G401 (cell line): ENCODE data around the gene CBL. TPM values are rescaled to one million over a fixed set of nuclear protein-coding genes. Genes with fewer than 3 reads are reported as not detected.
A peak's percentile ranks its signal among the peaks of the same experiment; 100 is the strongest.

Source experiments
- DNase-seq: peaks from one replicate; pipeline ENCODE4 v3.0.0-alpha.2; 2015; ENCODE audit warnings: low spot score
- in situ Hi-C: cut with HindIII; loops from 2 replicates; pipeline ENCODE4 v1.10.0; 2016; ENCODE audit warnings: low sequenced_read_pairs, mixed read lengths
- total RNA-seq: library from RNA; depleted of rRNA; stranded (reverse); fragments of >200 nt; shearing (Covaris generic); gene quantifications from 2 replicates; pipeline ENCODE4 v1.2.3, GENCODE V29; 2014

CBL gene
- total RNA-seq, 1 experiment from 2014 or later = 11.7 TPM

DNA sequence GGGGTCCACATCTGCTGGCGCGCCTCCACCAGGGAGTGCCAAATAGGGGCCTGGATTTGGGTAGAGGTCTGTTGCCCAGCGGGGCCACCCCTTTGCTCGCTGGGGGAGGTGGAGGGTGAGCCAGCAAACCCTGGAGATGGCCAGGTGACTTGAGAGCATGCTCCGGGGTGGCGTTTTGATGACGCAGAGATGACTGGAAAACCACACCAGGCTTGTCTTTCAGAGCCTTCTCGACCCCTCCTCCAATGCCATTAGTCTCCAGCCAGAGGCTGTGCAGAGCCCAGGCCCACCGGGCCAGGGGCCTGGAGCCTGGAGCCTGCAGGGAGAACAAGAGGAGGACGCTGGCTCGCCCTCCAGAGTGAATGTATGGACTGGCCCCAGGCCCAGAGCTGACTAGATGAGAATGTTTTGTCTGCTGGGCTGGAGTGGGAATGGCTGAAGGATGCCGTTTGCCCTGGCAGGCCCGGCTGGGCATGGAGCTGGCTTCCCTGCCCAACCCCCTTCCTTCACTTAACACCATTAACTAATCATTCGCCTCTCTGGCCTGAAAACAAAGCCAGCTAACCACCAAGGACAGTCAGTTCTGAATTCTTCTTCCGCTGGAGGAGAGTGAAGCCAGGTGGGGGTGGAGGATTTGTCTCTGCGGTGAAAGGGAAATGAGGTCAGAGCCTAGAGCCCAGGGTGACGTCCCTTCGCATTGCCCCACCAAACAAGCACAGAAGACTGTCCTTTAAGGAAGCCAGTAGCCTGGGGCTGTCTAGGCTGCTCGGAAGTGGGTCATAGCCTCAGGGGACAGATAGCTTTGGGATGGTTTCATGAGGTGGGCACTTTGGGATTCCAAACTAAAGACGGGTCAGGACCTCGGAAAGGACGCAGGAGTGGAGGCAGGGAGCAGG, 112.3 kb downstream of the CBL start:
- peak; percentile 68 for DNase-seq

DNA sequence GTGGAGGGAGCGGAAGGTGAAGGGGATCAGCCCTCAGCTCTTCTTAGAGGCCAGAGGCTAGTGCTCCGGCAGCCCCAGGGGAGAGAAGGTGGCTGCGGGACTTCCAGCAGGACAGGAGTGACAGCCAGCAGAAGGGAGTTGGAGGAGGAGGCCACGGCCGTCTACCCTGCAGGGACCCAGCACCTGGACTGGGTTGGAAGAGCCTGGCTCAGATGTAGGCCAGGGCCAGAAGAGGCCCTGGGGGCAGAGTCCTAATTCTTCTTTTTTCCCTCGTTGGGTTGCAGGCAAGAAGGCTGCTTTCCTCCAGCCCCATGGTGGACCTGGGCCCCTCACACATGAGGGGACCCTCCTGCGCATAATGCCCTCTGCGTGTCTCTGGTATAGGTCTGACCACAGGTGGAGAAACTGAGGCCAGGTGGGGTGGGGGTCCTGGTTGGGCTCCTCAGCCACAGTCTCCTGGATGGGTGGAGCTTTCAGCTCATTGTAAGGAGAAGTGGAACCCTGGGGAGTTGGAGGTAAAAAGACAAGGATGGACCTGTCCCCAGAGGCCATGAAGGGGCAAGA, 113.1 kb downstream of the CBL start:
- peak; percentile 49 for DNase-seq
- in situ Hi-C loops = loop anchor here (25.0 kb wide), 1 partner anchor 207 kb away; the partner anchor contains the start of genes C2CD2L, DPAGT1 and HINFP

More for the DNA sequence above, 112.3 kb downstream of the CBL start:
- in situ Hi-C loops = loop anchor here (25.0 kb wide), 1 partner anchor 206 kb away; the partner anchor contains the start of genes C2CD2L, DPAGT1 and HINFP

DNA sequence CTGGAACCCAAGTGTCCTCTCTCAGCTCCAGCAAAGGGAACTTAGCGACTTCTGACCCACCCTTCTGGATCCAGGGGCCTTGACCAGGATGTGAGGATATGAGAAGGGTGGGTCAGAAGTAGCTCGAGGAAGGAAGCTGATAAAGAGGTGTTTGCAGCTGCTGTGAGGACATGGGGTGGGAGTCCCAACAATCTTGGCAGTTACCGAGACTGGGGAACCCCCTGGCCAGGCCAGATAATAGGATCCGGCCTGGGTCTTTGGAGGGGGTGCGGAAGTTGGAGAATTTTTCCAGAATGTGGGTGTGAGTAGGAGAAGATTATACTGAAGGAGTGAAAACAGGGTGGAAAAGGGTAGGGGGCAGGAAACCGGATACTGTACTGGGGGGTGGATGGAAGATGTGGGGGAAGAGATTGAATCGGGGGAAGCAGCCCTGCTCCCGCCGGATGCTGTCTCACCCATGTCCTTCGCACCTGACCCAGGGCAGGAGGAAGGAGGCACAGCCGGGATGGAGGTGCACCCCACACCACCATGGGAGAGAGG, 113.6 kb downstream of the CBL start:
- DNase-seq = no peak
- in situ Hi-C loops = loop anchor here (25.0 kb wide), 1 partner anchor 207 kb away; the partner anchor contains the start of genes C2CD2L, DPAGT1 and HINFP

DNA sequence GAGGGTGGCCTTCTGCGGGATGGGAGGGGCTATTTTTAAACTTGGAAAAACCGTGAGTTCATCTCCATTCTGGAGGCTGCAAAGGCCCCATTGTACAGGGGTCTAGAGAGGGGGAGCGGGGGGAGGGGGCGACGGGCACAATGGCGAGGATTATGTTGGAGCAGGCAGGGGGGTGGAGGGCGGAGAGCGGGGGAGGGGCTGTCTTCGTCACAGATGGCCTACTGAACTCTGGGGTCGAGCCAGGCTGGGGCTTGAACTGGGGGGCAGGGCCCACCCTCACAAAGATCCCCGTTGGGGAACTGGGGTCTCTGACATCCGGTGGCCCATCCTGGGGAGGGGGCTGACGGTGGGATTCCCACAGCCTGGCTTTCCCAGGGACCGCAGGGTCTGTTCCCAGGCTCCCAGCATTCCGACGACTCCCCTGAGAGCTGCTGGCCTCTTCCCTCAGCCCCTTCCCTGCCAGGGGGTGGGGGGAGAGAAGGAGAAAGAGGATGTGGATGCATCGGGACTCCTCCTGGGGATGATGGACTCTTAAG, 114.2 kb downstream of the CBL start:
- peak; percentile 21 for DNase-seq
- in situ Hi-C loops = loop anchor here (25.0 kb wide), 1 partner anchor 208 kb away; the partner anchor contains the start of genes C2CD2L, DPAGT1 and HINFP

DNA sequence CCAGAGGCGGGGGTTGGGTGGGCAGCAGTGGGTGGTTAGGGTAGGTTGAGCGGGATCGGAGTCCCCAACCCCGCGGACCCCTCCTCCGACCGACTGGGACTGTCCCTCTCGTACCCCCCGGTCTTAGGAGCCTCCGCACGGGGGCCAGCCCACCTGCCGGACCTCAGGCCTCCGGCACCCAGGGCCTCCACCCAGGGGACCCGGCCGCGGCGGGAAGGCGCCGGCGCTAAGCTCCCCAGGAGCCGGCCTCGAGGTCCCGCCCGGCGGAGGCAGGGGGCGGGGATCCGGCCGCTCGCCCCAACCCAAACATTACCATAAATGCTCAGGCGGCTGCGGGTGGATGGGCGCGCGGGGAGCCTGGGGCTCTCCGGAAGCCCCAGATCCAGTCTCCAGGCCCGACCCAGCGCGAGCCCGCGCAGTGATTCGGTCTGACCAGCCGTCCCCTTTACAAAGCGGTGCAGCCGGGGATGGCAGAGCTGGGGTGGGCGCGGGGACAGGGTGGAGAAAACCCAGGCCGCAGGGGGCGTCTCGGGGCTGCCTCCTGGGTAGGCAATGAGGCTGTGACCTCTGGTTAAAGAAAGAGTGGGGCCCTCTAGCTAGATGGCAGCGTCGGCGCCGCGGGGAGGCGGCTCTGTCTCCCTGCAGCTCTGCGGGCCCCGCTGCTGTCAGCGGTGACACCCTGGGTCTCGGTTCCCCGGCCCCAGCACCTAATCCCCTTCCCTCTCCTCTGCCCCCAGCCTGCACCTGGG, 114.8 kb downstream of the CBL start:
- DNase-seq = peak; percentile 58

DNA sequence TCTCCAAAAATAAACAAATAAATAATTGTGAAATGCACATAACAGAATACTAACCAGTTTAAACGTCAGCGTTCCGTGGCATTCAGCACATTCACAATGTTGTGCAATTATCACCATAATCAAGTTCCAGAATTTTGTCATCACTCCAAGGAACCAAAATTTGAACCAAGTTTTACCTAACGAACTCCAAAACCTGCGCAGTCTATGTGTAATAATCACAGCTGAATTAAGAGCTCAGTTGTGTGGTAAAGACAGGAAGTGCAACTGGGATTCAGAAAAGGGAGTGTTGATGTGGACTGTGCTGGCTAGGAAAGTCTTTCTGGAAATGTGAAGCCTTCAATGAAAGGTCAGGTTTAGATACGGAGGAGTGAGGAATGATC, 116.2 kb downstream of the CBL start:
- in situ Hi-C loops = loop anchor here (25.0 kb wide), 1 partner anchor 210 kb away; the partner anchor contains the start of genes C2CD2L, DPAGT1 and HINFP
- no peak for DNase-seq

More for the DNA sequence above, 114.8 kb downstream of the CBL start:
- in situ Hi-C loops = loop anchor here (25.0 kb wide), 1 partner anchor 209 kb away; the partner anchor contains the start of genes C2CD2L, DPAGT1 and HINFP

DNA sequence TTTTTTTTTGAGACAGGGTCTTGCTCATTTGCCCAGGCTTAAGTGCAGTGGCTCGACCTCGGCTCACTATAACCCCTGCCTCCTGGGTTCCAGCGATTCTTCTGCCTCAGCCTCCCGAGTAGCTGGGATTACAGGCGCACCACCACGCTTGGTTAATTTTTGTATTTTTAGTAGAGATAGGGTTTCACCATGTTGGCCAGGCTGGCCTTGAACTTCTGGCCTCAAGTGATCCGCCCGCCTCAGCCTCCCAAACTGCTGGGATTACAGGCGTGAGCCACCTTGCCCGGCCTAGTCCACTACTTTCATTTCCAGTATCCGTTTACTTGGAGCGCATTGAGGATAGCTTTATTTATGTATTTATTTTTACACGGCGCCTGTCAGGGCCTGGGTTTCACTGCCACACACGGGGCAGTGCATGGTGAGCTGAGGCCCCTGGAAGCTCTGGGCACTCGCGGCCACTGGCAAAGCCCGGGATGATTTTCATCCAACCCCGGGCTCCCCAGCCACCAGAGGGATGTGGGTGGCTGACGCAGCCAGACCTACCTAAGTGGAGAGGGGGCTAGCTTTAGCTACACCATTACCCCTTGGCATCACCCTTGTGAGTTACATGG, 116.9 kb downstream of the CBL start:
- DNase-seq = no peak
- in situ Hi-C loops = loop anchor here (25.0 kb wide), 1 partner anchor 211 kb away; the partner anchor contains the start of genes C2CD2L, DPAGT1 and HINFP

DNA sequence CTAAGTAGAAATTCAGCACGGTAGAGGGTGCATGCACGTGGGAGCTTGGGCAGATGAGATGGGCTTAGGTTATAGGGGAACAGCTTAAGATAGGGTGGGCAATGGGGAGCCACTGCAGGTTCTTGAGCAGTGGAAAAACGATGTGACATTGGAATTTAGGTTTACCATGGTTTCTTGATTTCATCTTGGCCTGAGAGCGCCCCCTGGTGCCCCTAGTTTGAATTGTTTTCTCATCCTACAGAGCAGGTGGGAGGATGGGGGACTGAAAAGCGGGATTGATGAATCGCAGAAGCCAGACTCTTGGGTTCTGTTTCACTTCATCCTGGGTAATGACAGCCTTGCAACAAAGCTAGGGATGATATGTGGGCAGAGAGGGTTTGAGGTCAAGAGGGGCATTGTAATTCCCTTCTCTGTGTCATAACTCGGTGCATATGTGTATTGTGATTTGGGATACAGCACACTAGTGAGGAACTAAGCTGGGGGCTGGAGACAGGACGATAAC, 117.4 kb downstream of the CBL start:
- peak; percentile 87 for DNase-seq
- in situ Hi-C loops = loop anchor here (25.0 kb wide), 1 partner anchor 211 kb away; the partner anchor contains the start of genes C2CD2L, DPAGT1 and HINFP

DNA sequence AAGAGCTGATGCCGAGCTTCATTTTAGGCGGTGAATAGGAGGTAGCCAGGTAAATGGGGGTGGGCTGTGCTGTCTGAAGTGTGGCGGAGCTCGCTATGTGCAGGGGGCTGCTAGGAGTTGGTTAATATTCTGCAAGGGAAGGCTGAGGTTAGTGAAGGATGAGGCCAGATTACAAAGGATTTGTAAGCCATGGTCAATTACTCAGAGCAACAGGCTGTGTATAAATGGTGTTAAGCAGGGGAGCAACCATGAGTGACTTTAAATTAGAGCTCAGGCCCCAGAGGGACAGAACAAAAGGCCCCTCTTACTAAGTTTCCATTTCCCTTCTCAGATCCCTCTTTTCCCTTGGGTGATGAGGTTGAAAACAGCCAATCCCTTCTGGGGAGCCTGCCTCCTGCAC, 118.0 kb downstream of the CBL start:
- in situ Hi-C loops = loop anchor here (25.0 kb wide), 1 partner anchor 212 kb away; the partner anchor contains the start of genes C2CD2L, DPAGT1 and HINFP

DNA sequence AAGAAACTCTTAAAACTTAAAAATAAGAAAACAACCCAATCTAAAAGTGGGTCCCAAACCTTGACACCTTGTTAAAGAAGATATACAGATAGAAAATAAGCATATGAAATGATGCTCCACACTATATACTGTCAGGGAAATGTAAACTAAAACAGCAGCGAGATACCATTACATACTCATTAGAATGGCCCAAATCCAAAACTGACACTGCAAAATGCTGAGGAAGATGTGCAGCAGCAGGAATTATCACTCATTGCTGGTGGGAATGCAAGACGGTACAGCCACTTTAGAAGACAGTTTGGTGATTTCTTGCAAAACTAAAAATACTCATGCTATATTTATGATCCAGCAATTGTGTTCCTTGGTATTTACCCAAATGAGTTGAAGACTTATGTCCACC, 123.2 kb downstream of the CBL start:
- no peak for DNase-seq
- in situ Hi-C loops = no loop called here

More for the DNA sequence above, 118.0 kb downstream of the CBL start:
- no peak for DNase-seq

DNA sequence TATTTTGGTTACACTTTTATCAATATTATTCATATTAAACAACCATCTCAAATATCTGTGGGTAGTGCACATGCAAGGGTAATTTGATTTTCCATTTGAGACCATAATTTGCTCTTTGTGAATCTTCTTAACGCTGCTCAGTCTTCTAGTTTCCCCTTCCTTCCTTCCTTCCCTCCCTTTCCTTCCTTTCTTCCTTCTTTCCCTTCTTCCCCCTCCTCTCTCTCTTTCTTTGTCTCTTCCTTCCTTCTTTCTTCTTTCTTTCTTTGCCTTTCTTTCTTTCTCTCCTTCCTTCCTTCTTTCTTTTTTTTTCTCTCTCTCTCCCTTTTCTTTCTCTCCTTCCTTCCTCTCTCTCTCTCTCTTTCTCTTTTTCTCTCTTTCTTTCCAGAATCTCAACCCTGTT, 124.1 kb downstream of the CBL start:
- DNase-seq = no peak
- in situ Hi-C loops = no loop called here

DNA sequence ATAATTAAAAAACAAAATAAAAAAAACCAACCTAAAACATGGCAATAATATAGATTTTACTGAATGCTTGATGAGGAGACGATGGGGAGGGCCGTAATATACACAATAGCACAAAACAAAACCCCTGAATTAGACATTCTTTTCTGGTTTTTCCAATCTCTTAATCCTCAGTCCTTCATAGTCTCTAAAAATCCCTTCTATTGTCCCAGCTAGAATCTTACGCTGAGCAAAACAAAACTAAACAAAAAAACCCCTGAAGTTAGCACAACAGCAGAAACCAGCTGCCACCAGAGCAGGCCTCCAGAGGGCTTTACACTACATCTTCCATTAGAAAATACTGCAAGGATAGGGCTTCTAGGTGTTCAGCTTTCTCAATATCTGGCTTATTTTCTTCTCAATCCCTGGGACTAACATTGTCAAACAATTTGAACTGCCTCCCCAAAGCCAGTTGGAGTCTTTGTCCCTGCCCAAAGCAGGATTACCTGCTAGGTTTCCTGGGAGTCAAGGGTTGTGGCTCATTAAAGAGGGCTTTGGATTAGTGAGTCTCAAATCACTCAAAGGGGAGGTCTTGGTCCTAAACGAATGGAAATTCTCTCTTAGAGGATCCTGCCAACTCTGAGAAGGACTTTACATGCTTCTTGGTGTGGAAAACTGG, 126.1 kb downstream of the CBL start:
- in situ Hi-C loops = no loop called here
- no peak for DNase-seq

DNA sequence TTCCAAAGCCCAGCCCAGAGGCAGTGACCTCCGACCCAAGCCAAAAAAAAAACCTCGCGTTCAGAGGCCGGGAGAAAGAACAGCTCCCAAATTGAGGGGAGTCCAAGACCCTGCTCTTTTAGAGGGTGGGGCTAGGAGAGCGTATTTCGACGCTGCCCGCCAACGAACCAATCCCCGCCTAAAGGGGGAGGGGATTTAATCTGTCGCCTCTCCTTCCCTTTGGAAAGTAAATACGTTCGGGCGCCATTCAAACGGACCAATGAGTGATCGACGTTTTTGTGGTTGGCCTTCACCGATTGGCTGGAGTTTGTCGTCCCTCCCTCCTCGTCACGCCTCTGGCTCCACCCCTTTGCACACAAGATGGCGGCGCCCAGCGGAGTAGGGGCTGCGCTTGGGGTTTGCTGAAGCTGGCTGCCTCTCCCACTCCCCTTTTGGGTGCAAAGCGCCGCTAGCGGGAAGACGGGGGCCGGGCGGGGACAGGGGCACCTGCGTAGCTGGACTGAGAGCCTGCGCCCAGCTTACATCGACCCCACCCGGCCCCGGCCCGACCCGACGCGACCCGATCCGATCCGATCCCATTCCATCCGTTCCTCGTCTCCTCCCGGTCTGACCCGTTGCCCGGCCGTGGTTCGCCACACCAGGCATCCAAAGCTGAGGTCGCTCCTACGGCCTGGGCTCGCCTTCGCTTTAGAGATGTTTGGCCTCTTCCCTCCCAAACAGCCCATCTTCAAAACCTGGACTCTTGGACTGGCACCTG, 128.2 kb downstream of the CBL start, which contains the start of gene RNF26:
Gene RNF26 (plus strand): TSS at position 354 of the 757 bp plus-strand sequence. CDS start 596 bp downstream, outside the sequence.
- in situ Hi-C loops = no loop called here
- peak; percentile 99 for DNase-seq

DNA sequence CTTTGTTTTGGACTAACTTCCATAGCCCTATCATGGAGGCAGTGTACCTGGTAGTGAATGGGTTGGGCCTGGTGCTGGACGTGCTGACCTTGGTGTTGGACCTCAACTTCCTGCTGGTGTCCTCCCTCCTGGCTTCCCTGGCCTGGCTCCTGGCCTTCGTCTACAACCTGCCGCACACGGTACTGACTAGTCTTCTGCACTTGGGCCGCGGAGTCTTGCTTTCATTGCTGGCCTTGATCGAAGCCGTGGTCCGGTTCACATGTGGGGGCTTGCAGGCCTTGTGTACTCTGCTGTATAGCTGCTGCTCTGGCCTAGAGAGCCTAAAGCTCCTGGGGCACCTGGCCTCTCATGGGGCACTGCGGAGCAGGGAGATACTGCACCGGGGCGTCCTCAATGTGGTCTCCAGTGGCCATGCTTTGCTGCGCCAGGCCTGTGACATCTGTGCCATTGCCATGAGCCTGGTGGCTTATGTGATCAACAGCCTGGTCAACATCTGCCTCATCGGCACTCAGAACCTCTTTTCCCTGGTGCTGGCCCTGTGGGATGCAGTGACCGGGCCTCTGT, 129.0 kb downstream of the CBL start:
- no peak for DNase-seq
- in situ Hi-C loops = no loop called here

DNA sequence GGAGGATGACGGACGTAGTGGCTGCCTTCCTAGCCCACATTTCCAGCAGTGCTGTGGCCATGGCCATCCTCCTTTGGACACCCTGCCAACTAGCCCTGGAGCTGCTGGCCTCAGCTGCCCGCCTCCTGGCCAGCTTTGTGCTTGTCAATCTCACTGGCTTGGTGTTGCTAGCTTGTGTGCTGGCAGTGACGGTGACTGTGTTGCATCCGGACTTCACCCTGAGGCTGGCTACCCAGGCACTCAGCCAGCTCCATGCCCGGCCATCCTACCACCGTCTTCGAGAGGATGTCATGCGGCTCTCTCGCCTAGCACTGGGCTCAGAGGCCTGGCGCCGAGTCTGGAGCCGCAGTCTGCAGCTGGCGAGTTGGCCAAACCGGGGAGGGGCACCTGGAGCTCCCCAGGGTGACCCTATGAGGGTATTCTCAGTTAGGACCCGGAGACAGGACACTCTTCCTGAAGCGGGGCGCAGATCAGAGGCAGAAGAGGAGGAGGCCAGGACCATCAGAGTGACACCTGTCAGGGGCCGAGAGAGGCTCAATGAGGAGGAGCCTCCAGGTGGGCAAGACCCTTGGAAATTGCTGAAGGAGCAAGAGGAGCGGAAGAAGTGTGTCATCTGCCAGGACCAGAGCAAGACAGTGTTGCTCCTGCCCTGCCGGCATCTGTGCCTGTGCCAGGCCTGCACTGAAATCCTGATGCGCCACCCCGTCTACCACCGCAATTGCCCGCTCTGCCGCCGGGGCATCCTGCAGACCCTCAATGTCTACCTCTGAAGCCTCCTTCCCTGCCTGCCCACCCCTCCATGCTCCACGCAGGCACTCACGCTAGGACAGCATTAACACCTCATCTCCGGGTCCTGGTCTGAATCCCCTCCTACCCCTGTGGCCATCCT, 129.8 kb downstream of the CBL start:
- in situ Hi-C loops = no loop called here
- no peak for DNase-seq
